ENCODE data around the gene PC. TPM values are rescaled to one million over a fixed set of nuclear protein-coding genes. Genes with fewer than 3 reads are reported as not detected.
A peak's percentile ranks its signal among the peaks of the same experiment; 100 is the strongest.

The PC gene
- total and polyA plus RNA-seq, 12 donors, result 40.6 to 231 (median 83.2) TPM

- Histone ChIP-seq H3K9me3 (replicated peaks in 1 of 3) (no peaks in the 10 kb centered on the region), H3K36me3 (replicated peaks in 1 of 2) (no peaks in the 10 kb centered on the region), H3K27ac (no peak overlapping the region), H3K4me3 (no peak overlapping the region), H3K27me3 (no peaks in the 10 kb centered on the region), H3K4me1 (replicated peaks in 1 of 2) (peaks cover 6% of the 10 kb centered on the region in 2 donors)
- no peak for TF ChIP-seq POLR2A (IDR thresholded peaks at IDR 0.05)
- TF ChIP-seq CTCF (IDR thresholded peaks at IDR 0.05), result no peak
- 82 to 91% (median 90%) methylated on average over 8 to 29 of the region's 29 CpGs for WGBS, 4 donors
- DNase-seq, result no peak
- intact Hi-C loops (cut with DNase I), result no loop called here
Observed at GRCh38 chr11:66858939-66859685, 99.1 kb downstream of the PC start.

- no peak overlapping the region for H3K4me3 ChIP-seq
- intact Hi-C loops (cut with DNase I), result no loop called here
- no peaks in the 10 kb centered on the region for H3K27me3 ChIP-seq
- TF ChIP-seq CTCF (IDR thresholded peaks at IDR 0.05) (no peak), POLR2A (IDR thresholded peaks at IDR 0.05) (no peak)
- peaks cover 6% of the 10 kb centered on the region in 2 donors for H3K4me1 ChIP-seq (replicated peaks in 1 of 2)
- WGBS, 4 donors, result 96 to 98% (median 97%) methylated on average over 40 to 62 of the region's 62 CpGs
- DNase-seq, result no peak
- no peaks in the 10 kb centered on the region for H3K9me3 ChIP-seq (replicated peaks in 1 of 3)
- no peak overlapping the region for H3K27ac ChIP-seq
- H3K36me3 ChIP-seq (replicated peaks in 1 of 2), result no peaks in the 10 kb centered on the region
Observed at GRCh38 chr11:66858186-66858938, 99.8 kb downstream of the PC start.

- intact Hi-C loops (cut with DNase I), result no loop called here
- Histone ChIP-seq H3K27me3 (no peaks in the 10 kb centered on the region), H3K4me1 (replicated peaks in 1 of 2) (peaks cover 6% of the 10 kb centered on the region in 2 donors), H3K9me3 (replicated peaks in 1 of 3) (no peaks in the 10 kb centered on the region), H3K27ac (peak overlapping the region in 1 of 5 donors; percentile 66), H3K4me3 (no peak overlapping the region), H3K36me3 (replicated peaks in 1 of 2) (no peaks in the 10 kb centered on the region)
- DNase-seq, result peak in 1 of 7 donors; percentile 57
- WGBS, 4 donors, result 97 to 100% (median 99%) methylated on average over 1 to 19 of the region's 19 CpGs; no CpG with 5 or more reads in 1 of the 4 donors
- TF ChIP-seq CTCF (IDR thresholded peaks at IDR 0.05) (no peak), POLR2A (IDR thresholded peaks at IDR 0.05) (no peak)
Observed at GRCh38 chr11:66857927-66858185, 100.3 kb downstream of the PC start.

- Histone ChIP-seq H3K9me3 (replicated peaks in 1 of 3) (no peaks in the 10 kb centered on the region), H3K27ac (peak overlapping the region in 3 of 5 donors; percentile 8 to 92 (median 66)), H3K27me3 (no peaks in the 10 kb centered on the region), H3K4me1 (replicated peaks in 1 of 2) (peaks cover 6% of the 10 kb centered on the region in 2 donors), H3K36me3 (replicated peaks in 1 of 2) (no peaks in the 10 kb centered on the region), H3K4me3 (peak overlapping the region in 1 of 4 donors; percentile 64)
- 47 to 80% (median 60%) methylated on average over 2 to 46 of the region's 47 CpGs for WGBS, 4 donors
- intact Hi-C loops (cut with DNase I), result no loop called here
- DNase-seq, result no peak
- TF ChIP-seq POLR2A (IDR thresholded peaks at IDR 0.05), result no peak
- no peak for TF ChIP-seq CTCF (IDR thresholded peaks at IDR 0.05)
Observed at GRCh38 chr11:66857234-66857926, 100.8 kb downstream of the PC start.
